Caco-2 (cell line): ENCODE data around the gene ARFIP1. TPM values are rescaled to one million over a fixed set of nuclear protein-coding genes. Genes with fewer than 3 reads are reported as not detected.

Source experiments
- BruUV-seq: library from RNA; stranded (reverse); fragments of 400-500 nt; replicated peaks from 2 replicates; lab custom pipeline; 2021; lab: Mats Ljungman, UMichigan
- CTCF ChIA-PET: fragments of 300-600 bp; sonication (Branson Sonifier 250); formaldehyde crosslinking; loops from one replicate; lab custom pipeline; 2022; ENCODE audit warnings: antibody characterized with exemption; lab: Charles Lee
- POLR2A ChIA-PET: fragments of 300-600 bp; sonication (Branson Sonifier 250); formaldehyde crosslinking; loops from one replicate; lab custom pipeline; 2022; ENCODE audit warnings: antibody characterized with exemption; lab: Charles Lee
- DNase-seq, 2 experiments: peaks; one replicate each; pipeline versions ENCODE4 v3.0.0 to v3.0.0-alpha.2; 2020 to 2022
- H3K27me3 ChIP-seq: replicated peaks from 2 replicates; pipeline ENCODE4 v1.6.0; 2011; ENCODE audit warnings: low read length; ENCODE audit not compliant: control insufficient read depth, insufficient read depth
- H3K36me3 ChIP-seq: 2 replicates; pipeline ENCODE4 v1.5.1; 2011; ENCODE audit warnings: low read length; ENCODE audit not compliant: control insufficient read depth, insufficient read depth
- H3K4me1 ChIP-seq: fragments of 250-450 bp; sonication (Bioruptor Pico); 2 replicates; pipeline ENCODE4 v1.5.1; 2020; ENCODE audit warnings: mild to moderate bottlenecking
- H3K4me3 ChIP-seq: 2 replicates; pipeline ENCODE4 v1.5.1; 2011; ENCODE audit warnings: low read depth, mild to moderate bottlenecking, control low read depth, low read length
- H3K9me3 ChIP-seq: fragments of 250-450 bp; sonication (Bioruptor Pico); 2 replicates; pipeline ENCODE4 v1.5.1; 2020; ENCODE audit warnings: mild to moderate bottlenecking, moderate library complexity
- H3K27ac Mint-ChIP-seq: one replicate; pipeline ENCODE4 v1.8.0; 2022; ENCODE audit warnings: mixed read lengths; ENCODE audit not compliant: unreplicated experiment
- H3K27me3 Mint-ChIP-seq: one replicate; pipeline ENCODE4 v1.8.0; 2022; ENCODE audit warnings: mixed read lengths; ENCODE audit not compliant: insufficient read depth, unreplicated experiment
- H3K36me3 Mint-ChIP-seq: one replicate; pipeline ENCODE4 v1.8.0; 2022; ENCODE audit warnings: mild to moderate bottlenecking, mixed read lengths; ENCODE audit not compliant: insufficient read depth, unreplicated experiment
- H3K4me1 Mint-ChIP-seq: one replicate; pipeline ENCODE4 v1.8.0; 2022; ENCODE audit warnings: low read depth, mixed read lengths; ENCODE audit not compliant: unreplicated experiment
- H3K4me3 Mint-ChIP-seq: one replicate; pipeline ENCODE4 v1.8.0; 2022; ENCODE audit warnings: mild to moderate bottlenecking, moderate library complexity, mixed read lengths; ENCODE audit not compliant: unreplicated experiment
- H3K9me3 Mint-ChIP-seq: one replicate; pipeline ENCODE4 v1.8.0; 2022; ENCODE audit warnings: mixed read lengths; ENCODE audit not compliant: unreplicated experiment
- CTCF ChIP-seq, 2 experiments: fragments of 200-600 bp in 1 of 2; IDR thresholded peaks; 1 replicate in 1 of 2; 2 replicates in 1 of 2; pipeline versions ENCODE4 v1.5.1 to v1.8.0; 2011 to 2022; ENCODE audit warnings: antibody characterized with exemption in 1 of 2, control low read depth in 1 of 2, inconsistent platforms in 1 of 2, low read depth in 1 of 2, low read length in 1 of 2, mild to moderate bottlenecking in 1 of 2, moderate library complexity in 1 of 2; ENCODE audit not compliant: insufficient read depth in 1 of 2, severe bottlenecking in 1 of 2, unreplicated experiment in 1 of 2
- intact Hi-C: fragments of 100-400 bp; cut with micrococcal nuclease; formaldehyde crosslinking; loops from one replicate; pipeline ENCODE4 v1.10.0; 2022; ENCODE audit not compliant: unreplicated experiment
- total RNA-seq: library from RNA; stranded (reverse); gene quantifications from 2 replicates; pipeline ENCODE4 v1.2.3, GENCODE V29; 2022

Gene ARFIP1
- total RNA-seq, 1 experiment from 2014 or later = 31.9 TPM

- DNase-seq = no peak
- Mint-ChIP-seq H3K36me3 (peaks cover 9% of the 10 kb centered on the region), H3K9me3 (no peaks in the 10 kb centered on the region), H3K27ac (no peak overlapping the region), H3K27me3 (no peaks in the 10 kb centered on the region), H3K4me3 (no peak overlapping the region), H3K4me1 (no peaks in the 10 kb centered on the region)
- no peak for TF ChIP-seq CTCF (IDR thresholded peaks at IDR 0.05; ENCODE audit: insufficient read depth in 1 of 2, low read depth in 1 of 2, low read length in 1 of 2, severe bottlenecking in 1 of 2, unreplicated experiment in 1 of 2)
- no peak overlapping the region for H3K4me3 ChIP-seq
- POLR2A ChIA-PET = no interaction called here
- H3K4me1 ChIP-seq = peaks cover 5% of the 10 kb centered on the region; the same call in 1 of the 2 replicates
- CTCF ChIA-PET = no interaction called here
- no peaks in the 10 kb centered on the region for H3K27me3 ChIP-seq
- intact Hi-C loops = no loop called here
- no peaks in the 10 kb centered on the region for H3K9me3 ChIP-seq
- BruUV-seq = no TSS peak
- no peaks in the 10 kb centered on the region for H3K36me3 ChIP-seq
Observed at GRCh38 chr4:152776352-152776751, 3.4 kb upstream of the ARFIP1 start.

GRCh38 chr4:152777488-152777887 is 2.3 kb upstream of the ARFIP1 start:
- Mint-ChIP-seq H3K4me3 (no peak overlapping the region), H3K4me1 (no peaks in the 10 kb centered on the region), H3K27ac (no peak overlapping the region), H3K36me3 (peaks cover 9% of the 10 kb centered on the region), H3K27me3 (no peaks in the 10 kb centered on the region), H3K9me3 (no peaks in the 10 kb centered on the region)
- Histone ChIP-seq H3K4me3 (no peak overlapping the region), H3K4me1 (peaks cover 5% of the 10 kb centered on the region; the same call in 1 of the 2 replicates), H3K27me3 (no peaks in the 10 kb centered on the region), H3K36me3 (no peaks in the 10 kb centered on the region), H3K9me3 (no peaks in the 10 kb centered on the region)
- DNase-seq = no peak
- TF ChIP-seq CTCF (IDR thresholded peaks at IDR 0.05; ENCODE audit: insufficient read depth in 1 of 2, low read depth in 1 of 2, low read length in 1 of 2, severe bottlenecking in 1 of 2, unreplicated experiment in 1 of 2) = no peak
- BruUV-seq = no TSS peak
- intact Hi-C loops = no loop called here
- ChIA-PET CTCF (no interaction called here), POLR2A (no interaction called here)

GRCh38 chr4:152778656-152779512 is 870 bp upstream of the ARFIP1 start:
- CTCF ChIA-PET = interaction anchor here (0.7 to 1.6 kb wide), 3 partner anchors 23 to 278 kb away, joined by 3 to 6 read pairs (median 3); partner anchors contain the start of gene FHDC1
- Mint-ChIP-seq H3K36me3 (peaks cover 9% of the 10 kb centered on the region), H3K27ac (peak overlapping the region; percentile 94), H3K4me1 (no peaks in the 10 kb centered on the region), H3K4me3 (peak overlapping the region; percentile 93), H3K9me3 (no peaks in the 10 kb centered on the region), H3K27me3 (no peaks in the 10 kb centered on the region)
- POLR2A ChIA-PET = interaction anchor here (0.5 kb wide), 1 partner anchor 1673 kb away, joined by 3 read pairs; no protein-coding TSS in a partner anchor
- Histone ChIP-seq H3K4me3 (peak overlapping the region; percentile 86), H3K9me3 (no peaks in the 10 kb centered on the region), H3K36me3 (no peaks in the 10 kb centered on the region), H3K27me3 (no peaks in the 10 kb centered on the region), H3K4me1 (peaks cover 5% of the 10 kb centered on the region; the same call in 1 of the 2 replicates)
- intact Hi-C loops = loop anchor here (1.0 kb wide), 1 partner anchor 349 kb away; no protein-coding TSS in a partner anchor
- DNase-seq = no peak
- TSS peak; percentile 60 for BruUV-seq
- no peak for TF ChIP-seq CTCF (IDR thresholded peaks at IDR 0.05; ENCODE audit: insufficient read depth in 1 of 2, low read depth in 1 of 2, low read length in 1 of 2, severe bottlenecking in 1 of 2, unreplicated experiment in 1 of 2)
